Stimulated activated CD4-positive, alpha-beta T cell treated with anti-CD3 and anti-CD28 coated beads, TNF-alpha, amount 100 ng/mL, for 1 hour (primary cell): ENCODE results near the gene XPC.
"Not testable (repeated sequence)": the region's sequence is repeated elsewhere in the genome, so short reads cannot be mapped to it uniquely, and the experiment has no call there.

Experiments used
- DNase-seq, 3 donors: peaks; one replicate each; pipeline ENCODE4 v3.0.0-alpha.2; 2020; ENCODE audit warnings: low read depth in 3 of 3, low spot score in 1 of 3

Gene XPC

GRCh38 chr3:14121859-14122258 is 56.5 kb downstream of the XPC start:
- DNase-seq = no peak

DNA sequence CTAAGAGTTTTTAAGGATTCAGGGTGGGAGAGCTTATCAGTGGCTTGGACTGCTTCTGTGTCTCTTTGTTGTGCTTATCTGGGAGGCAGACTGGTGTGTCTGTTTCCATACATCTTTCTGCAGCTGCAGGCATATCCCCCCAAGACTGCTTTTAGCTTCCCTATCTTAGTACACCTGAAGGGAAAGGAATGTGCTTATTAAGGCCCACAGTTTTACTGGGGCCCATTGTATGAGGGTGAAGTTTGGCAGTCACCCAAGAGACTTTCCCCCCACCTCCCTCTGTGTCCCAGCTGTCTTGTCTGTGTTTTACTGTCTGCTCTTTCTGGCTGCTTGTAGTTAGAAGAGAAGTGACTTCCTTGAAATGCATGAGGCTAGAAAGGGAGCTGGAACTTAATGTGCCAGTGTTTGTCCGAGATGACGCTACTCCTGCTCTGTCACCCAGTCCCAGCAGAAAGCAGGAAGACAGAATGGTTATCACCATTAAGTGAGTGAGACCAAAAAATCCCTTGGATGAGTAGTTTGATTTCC is 57.4 kb downstream of the XPC start:
- not testable (repeated sequence) for DNase-seq

DNA sequence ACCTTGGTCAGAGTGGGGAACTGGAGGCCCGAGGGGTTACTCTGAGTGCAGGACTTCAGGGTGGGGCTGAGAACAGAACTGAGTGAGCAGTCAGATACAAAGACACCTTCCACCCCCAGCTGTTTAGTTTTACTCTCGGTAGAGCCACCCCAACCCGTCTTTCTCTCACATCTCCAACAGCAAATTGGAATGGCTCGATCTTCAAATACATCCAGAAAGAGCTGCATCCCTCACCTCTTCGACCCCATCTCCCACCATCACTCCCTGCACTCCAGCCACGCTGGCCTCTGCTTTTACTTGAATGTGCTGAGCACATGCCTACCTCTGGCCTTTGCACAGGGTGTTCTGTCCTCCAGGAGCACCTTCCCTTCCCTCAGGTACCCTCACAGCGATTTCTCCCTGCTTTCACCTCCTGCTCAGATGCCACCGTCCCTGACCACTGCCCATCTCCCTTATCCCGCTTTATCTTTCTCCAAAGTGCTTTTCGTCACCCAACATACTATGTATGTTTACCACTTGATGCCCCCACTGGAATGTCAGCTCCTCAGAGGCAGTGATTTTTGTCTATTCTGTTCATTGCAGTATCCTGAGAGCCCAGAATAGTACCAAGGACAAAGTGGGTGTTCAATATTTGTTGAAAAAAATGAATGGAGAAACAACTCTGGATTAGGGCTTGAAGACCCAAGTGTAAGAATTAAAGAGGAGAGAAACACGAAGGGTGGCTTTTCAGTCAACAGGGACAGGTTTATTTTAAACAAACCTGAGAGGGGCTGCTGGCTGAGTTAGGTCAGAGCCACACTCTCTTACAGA is 58.1 kb downstream of the XPC start:
- no peak for DNase-seq

DNA sequence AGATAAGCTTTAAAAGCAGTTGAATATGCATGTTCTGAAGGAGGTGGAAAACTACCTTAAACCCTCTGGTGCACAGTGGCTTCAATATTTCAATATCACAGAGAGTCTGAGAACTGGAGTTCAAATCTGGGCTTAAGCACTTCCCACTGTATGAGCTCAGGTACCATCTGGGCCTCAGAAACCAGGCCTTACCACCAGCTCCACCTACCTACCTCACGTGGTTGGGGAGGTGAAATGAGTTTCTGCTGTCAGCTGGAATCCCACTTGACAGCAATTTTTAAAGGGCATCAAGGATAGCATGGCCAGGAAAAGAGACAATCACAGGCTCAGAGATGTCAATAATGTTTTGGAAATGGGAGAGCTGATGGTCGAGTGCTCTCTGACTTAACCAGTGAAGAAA is 58.8 kb downstream of the XPC start:
- no peak for DNase-seq

- no peak for DNase-seq
Measured at GRCh38 chr3:14118400-14119381, 59.7 kb downstream of the XPC start.

GRCh38 chr3:14117468-14118399 is 60.7 kb downstream of the XPC start:
- DNase-seq = no peak

DNA sequence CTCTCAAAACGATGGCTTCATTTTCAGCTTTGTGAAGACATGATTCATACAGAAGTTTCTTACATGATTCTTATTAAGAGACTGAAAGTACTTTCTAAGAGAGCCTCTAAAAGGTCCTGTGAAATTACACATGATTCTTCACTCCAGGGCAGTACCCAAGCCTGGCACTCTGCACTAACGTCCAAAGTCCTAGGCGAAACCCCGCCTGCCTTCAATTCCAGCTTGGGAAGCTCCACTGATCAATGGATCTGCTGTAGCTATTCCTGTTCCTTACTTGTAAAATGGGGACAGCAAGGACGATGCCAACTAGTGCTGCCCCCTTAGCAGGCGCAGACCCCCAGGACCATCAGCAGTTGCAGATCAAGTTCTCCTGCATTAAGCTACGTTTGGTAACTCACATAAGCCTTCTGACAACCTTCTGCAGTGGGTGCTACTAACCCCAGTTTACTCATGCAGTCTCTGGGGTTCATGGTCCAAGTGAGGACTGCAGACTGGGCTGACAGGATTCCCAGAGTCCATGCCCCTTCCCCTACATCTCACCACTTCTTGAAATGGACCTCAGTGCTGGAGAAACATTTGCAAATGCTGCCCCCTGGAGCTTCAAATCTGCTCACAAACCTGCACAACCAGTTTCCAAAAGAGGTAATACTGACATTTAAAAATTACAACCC is 64.3 kb downstream of the XPC start:
- no peak for DNase-seq

- no peak for DNase-seq
Measured at GRCh38 chr3:14110699-14111098, 67.7 kb downstream of the XPC start.

GRCh38 chr3:14109821-14110220 is 68.6 kb downstream of the XPC start:
- not testable (repeated sequence) for DNase-seq

- no peak for DNase-seq
Measured at GRCh38 chr3:14097616-14098391, 80.6 kb downstream of the XPC start.

DNA sequence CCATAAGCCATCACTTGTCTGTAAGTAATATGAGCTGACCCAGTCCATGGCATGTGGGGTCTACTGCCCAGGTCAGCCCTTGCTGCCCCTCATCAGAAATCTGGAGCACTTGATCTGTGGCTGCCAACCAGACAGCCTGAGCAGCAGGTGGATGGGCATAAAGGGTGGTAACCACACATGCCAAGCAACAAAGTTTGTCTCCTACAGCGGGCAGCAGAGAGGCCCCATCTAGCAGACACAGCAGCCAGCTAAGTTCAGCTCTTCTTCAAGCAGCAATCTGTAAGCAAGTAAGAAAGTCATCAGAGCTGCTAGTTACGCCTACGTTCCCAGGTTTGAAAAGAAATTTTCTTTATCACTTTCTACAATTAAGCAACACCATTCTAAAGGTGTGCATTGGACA is 81.7 kb downstream of the XPC start:
- DNase-seq = no peak
